GM12801 (cell line): Measurements from ENCODE around the gene DYNC2H1.

Experiments used
- TF ChIP-seq, protein P1 (sequence below): IDR thresholded peaks from one replicate; pipeline ENCODE4 v1.5.1; 2011; ENCODE audit warnings: control low read depth; ENCODE audit not compliant: insufficient read length; ENCODE audit errors: extremely low read depth

DYNC2H1 gene

DNA sequence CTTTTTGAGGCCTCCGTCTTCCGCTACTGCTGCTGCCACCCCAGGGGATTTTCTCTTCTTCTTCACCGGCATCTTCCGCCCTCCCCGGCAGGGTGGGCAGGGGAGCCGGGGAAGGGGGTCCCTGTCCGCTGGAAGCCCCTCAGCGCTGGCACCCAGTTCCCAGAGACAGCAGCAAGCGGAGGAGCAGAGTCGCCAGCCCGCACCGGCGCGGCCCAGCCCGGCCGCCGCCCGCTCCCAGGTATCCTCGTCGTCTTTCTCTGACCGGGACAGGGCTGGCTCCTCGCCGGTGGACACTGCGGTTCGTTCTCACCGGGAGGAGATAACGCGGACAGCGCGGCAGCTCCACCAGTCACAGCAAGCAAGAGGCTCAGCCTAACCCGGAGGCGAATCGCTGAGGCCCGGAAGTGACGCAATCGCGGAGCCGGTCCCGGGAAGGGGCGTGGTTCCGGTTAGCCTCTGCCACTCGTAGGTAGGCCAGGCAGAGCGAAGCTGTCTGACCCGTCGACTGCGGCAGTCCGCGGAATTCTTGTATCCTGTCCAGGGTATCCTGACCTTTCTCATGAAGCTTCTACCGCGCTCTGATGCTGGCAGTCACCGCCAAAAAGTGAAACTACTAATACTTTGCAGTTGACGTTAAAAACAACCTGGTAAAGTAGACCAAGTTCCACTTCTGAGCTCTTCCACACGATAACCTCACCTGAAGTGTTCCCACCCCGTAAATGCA, 17.3 kb upstream of the DYNC2H1 start, which contains the start of gene DCUN1D5:
DCUN1D5 (minus strand) TSS at position 360 of the 724 bp plus-strand sequence; CDS start at position 72, 288 bp downstream.
- TF ChIP-seq, protein P1, sequence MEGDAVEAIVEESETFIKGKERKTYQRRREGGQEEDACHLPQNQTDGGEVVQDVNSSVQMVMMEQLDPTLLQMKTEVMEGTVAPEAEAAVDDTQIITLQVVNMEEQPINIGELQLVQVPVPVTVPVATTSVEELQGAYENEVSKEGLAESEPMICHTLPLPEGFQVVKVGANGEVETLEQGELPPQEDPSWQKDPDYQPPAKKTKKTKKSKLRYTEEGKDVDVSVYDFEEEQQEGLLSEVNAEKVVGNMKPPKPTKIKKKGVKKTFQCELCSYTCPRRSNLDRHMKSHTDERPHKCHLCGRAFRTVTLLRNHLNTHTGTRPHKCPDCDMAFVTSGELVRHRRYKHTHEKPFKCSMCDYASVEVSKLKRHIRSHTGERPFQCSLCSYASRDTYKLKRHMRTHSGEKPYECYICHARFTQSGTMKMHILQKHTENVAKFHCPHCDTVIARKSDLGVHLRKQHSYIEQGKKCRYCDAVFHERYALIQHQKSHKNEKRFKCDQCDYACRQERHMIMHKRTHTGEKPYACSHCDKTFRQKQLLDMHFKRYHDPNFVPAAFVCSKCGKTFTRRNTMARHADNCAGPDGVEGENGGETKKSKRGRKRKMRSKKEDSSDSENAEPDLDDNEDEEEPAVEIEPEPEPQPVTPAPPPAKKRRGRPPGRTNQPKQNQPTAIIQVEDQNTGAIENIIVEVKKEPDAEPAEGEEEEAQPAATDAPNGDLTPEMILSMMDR = no peak

DNA sequence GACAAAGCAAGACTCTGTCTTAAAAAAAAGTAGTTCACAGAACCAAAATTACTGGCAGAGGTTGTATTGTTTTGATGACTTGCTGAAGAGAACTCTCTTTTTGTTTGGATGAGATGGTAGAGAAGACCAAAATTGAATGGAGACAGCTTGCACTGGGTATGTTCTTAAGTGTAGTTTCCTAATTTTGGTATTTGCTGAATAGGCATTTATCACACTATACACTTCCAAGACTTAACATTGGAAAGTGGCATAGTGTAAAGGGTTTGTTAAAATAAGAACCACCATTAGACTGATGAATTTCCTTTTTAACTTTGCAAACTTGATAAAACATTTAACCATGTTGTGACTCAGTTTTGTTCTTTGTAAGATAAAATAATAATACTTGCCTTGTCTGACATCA, 11.9 kb upstream of the DYNC2H1 start:
- TF ChIP-seq, protein P1 = no peak

DNA sequence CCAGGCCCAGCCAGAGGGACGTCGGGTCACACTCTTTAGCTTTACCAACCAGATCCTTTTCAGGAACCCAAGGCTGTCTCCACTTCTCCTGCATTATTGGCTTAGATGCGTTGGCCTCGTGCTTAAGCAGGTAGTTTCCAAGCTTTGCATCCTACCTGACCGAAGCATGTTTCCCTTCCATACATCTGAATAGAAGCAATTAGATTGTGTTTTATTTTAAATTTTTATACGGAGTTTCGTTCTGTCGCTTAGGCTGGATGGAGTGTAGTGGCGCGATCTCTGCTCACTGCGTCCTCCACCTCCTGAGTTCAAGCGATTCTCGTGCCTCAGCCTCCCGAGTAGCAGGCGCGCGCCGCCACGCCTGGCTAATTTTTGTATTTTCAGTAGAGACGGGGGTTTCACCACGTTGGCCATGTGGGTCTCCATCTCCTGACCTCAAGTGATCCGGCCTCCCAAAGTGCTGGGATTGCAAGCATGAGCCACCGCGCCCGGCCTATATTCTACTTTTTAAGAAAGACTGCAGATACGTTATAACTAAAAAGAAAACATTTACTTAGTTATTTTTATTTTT, 677 bp downstream of the DYNC2H1 start:
- TF ChIP-seq, protein P1 = no peak

DNA sequence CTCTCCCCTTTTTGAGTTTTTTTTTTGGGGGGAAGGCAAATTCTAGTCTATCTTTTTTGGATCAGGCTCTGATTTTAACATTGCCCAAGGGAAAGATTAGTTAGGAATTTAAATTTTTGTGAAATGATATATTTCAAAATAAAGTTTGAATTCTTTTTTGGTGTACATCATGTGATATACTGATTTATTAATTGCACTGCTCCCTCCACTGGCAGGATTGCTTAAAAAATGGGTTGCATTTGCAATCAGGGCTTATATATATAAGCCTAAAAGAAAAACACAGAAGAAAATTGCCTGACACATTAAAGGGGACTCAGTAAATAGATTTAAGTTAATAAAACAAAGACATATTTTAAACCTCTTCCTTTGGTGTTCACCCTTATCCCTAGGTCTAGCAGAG, 1.2 kb downstream of the DYNC2H1 start:
- TF ChIP-seq, protein P1 = no peak

DNA sequence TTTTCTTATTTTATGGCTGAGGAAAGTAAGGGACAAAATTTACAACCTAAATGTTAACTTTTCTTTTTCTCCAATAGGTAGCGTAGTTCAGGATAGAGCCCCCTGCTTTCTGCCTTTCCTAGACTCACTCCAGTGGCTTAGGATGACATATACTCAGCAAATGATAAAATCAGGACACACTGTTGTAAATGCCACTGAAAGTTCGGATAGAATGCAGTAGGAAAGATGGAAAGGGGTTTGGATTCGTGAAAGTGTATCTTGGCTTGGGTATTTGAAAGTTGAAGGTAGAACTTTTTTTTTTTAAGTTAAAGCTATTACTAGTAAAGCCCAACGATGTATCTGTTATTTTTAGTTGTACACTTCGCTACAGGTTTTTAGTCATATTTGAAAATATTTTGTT, 2.2 kb downstream of the DYNC2H1 start:
- TF ChIP-seq, protein P1 = no peak

DNA sequence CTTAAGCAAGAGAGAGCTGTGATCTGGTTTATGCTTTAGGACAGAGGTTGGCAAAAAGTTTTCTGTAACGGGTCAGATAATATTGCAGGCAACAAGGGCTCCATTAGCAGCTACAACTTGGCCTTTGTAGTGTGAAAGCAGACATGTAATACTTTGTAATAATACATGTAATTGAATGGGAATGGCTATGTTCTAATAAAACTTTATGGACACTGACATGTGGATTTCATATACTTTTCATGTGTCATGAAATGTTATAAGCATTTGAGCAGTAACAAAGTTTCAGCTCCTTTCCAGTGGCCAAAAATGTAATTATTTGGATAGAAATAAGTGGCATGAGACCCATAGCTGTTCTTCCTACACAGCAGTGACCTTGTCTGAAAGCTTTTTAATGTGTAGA, 3.1 kb downstream of the DYNC2H1 start:
- TF ChIP-seq, protein P1 = no peak

DNA sequence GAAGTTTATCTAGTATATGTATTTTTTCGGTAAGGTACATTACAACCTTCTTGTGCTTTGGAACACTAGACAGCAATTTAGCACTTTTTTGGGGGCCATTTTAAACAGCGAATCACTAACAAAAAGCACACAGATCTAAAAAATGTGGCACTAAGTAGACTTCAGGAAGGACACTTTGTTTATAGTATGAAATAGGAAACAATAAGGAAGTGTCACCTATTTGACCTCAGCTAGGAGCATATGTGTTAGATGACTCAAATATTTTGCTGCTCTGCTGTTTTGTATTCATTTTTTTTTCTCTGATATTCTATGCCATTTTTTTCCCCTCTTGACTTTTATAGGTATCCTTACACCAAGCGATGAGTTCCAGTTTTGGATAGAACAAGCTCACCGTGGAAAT, 5.6 kb downstream of the DYNC2H1 start:
- TF ChIP-seq, protein P1 = no peak
